OCI-LY7 (cell line): ENCODE results near the gene PIM2. TPM values are rescaled to one million over a fixed set of nuclear protein-coding genes. Genes with fewer than 3 reads are reported as not detected.

ENCODE experiments used
- BruUV-seq: library from RNA; stranded (reverse); fragments of 400-500 nt; replicated peaks from 2 replicates; lab custom pipeline; 2021; lab: Mats Ljungman, UMichigan
- CTCF ChIA-PET: fragments of 300-600 bp; sonication (Branson Sonifier 250); formaldehyde crosslinking; loops from one replicate; lab custom pipeline; 2022; ENCODE audit warnings: antibody characterized with exemption; ENCODE audit not compliant: unreplicated experiment; lab: Charles Lee
- POLR2A ChIA-PET: fragments of 300-600 bp; sonication (Branson Sonifier 250); formaldehyde crosslinking; loops from one replicate; lab custom pipeline; 2022; ENCODE audit warnings: antibody characterized with exemption; lab: Charles Lee
- DNase-seq: peaks from one replicate; pipeline ENCODE4 v3.0.0-alpha.2; 2015; ENCODE audit warnings: low spot score
- H2AFZ ChIP-seq: fragments of 200-600 bp; sonication (generic), shearing (Covaris generic); 2 replicates; pipeline ENCODE4 v1.6.1; 2014; ENCODE audit warnings: mild to moderate bottlenecking, antibody characterized with exemption, low read length, moderate library complexity
- H3K27ac ChIP-seq: fragments of 200-600 bp; sonication (generic); 2 replicates; pipeline ENCODE4 v1.5.1; 2014; ENCODE audit warnings: mixed run types, low read depth, mild to moderate bottlenecking, moderate library complexity, low read length, inconsistent platforms; ENCODE audit not compliant: poor library complexity, severe bottlenecking
- H3K36me3 ChIP-seq: fragments of 200-600 bp; sonication (generic); 2 replicates; pipeline ENCODE4 v1.6.1; 2014; ENCODE audit warnings: mild to moderate bottlenecking, antibody characterized with exemption, low read length, moderate library complexity, mixed read lengths; ENCODE audit not compliant: insufficient read depth
- H3K4me1 ChIP-seq: fragments of 200-600 bp; sonication (generic); 2 replicates; pipeline ENCODE4 v1.5.1; 2014; ENCODE audit warnings: mild to moderate bottlenecking, low read length; ENCODE audit not compliant: insufficient read depth, poor library complexity, severe bottlenecking
- H3K4me2 ChIP-seq: fragments of 200-600 bp; sonication (generic); 2 replicates; pipeline ENCODE4 v1.6.1; 2014; ENCODE audit warnings: mild to moderate bottlenecking, low read length
- H3K4me3 ChIP-seq: fragments of 200-600 bp; sonication (generic); 2 replicates; pipeline ENCODE4 v1.5.1; 2014; ENCODE audit warnings: mild to moderate bottlenecking, low read depth, low read length; ENCODE audit not compliant: poor library complexity, severe bottlenecking
- H3K79me2 ChIP-seq: fragments of 200-600 bp; sonication (generic); 2 replicates; pipeline ENCODE4 v1.6.1; 2016; ENCODE audit warnings: low read depth, mild to moderate bottlenecking, low read length, moderate library complexity, mixed read lengths; ENCODE audit not compliant: insufficient read depth
- H3K9me2 ChIP-seq: fragments of 200-600 bp; sonication (generic); 2 replicates; pipeline ENCODE4 v1.6.1; 2016; ENCODE audit warnings: mild to moderate bottlenecking, low read length, mixed read lengths; ENCODE audit not compliant: insufficient read depth
- H3K9me3 ChIP-seq: fragments of 200-600 bp; sonication (generic); 2 replicates; pipeline ENCODE4 v1.6.1; 2014; ENCODE audit warnings: mild to moderate bottlenecking, mixed run types, low read length, mixed read lengths
- H4K20me1 ChIP-seq: fragments of 200-600 bp; sonication (generic); 2 replicates; pipeline ENCODE4 v1.6.1; 2014; ENCODE audit warnings: mild to moderate bottlenecking, antibody characterized with exemption, low read length, moderate library complexity, mixed read lengths; ENCODE audit not compliant: insufficient read depth
- CTCF ChIP-seq: fragments of 200-600 bp; sonication (generic); conservative IDR thresholded peaks from 2 replicates; pipeline ENCODE4 v1.5.1; 2014; ENCODE audit warnings: mild to moderate bottlenecking, antibody characterized with exemption, low read length, moderate library complexity, mixed read lengths
- EZH2phosphoT487 ChIP-seq: fragments of 200-600 bp; sonication (generic); IDR thresholded peaks from 2 replicates; pipeline ENCODE4 v1.6.1; 2018; ENCODE audit warnings: low read depth, borderline replicate concordance, mild to moderate bottlenecking, mixed run types, antibody characterized with exemption, low read length, moderate library complexity, mixed read lengths
- intact Hi-C: fragments of 100-400 bp; cut with micrococcal nuclease; formaldehyde crosslinking; loops from one replicate; pipeline ENCODE4 v1.10.0; 2022; ENCODE audit not compliant: unreplicated experiment
- total RNA-seq, 2 experiments: library from RNA; depleted of rRNA in 1 of 2; stranded (reverse); fragments of >200 nt in 1 of 2; shearing (Covaris generic) in 1 of 2; gene quantifications; 2 replicates each; pipeline ENCODE4 v1.2.3, GENCODE V29; 2014 to 2022

Gene PIM2
- total RNA-seq, 2 experiments from 2014 or later: 60.3 to 148 TPM

- H3K4me3 ChIP-seq: no peak overlapping the region
- ChIA-PET CTCF (no interaction called here), POLR2A (no interaction called here)
- H3K27ac ChIP-seq: no peak overlapping the region
- peaks cover 14% of the 10 kb centered on the region for H3K36me3 ChIP-seq
- intact Hi-C loops: no loop called here
- no TSS peak for BruUV-seq
- no peaks in the 10 kb centered on the region for H3K79me2 ChIP-seq
- H3K9me2 ChIP-seq: no peaks in the 10 kb centered on the region
- peaks cover 20% of the 10 kb centered on the region for H3K4me1 ChIP-seq
- H3K4me2 ChIP-seq: no peak overlapping the region
- no peak for TF ChIP-seq EZH2phosphoT487
- no peak for TF ChIP-seq CTCF
- no peaks in the 10 kb centered on the region for H4K20me1 ChIP-seq
- no peak for DNase-seq
- no peaks in the 10 kb centered on the region for H3K9me3 ChIP-seq
- no peak overlapping the region for H2AFZ ChIP-seq
Measured at GRCh38 chrX:48966796-48967579, 48.2 kb upstream of the PIM2 start.

GRCh38 chrX:48965959-48966358 is 47.1 kb upstream of the PIM2 start:
- Histone ChIP-seq H3K4me2 (no peak overlapping the region), H3K4me1 (peaks cover 30% of the 10 kb centered on the region), H4K20me1 (no peaks in the 10 kb centered on the region), H3K9me2 (no peaks in the 10 kb centered on the region), H2AFZ (no peak overlapping the region), H3K27ac (no peak overlapping the region), H3K36me3 (peaks cover 14% of the 10 kb centered on the region), H3K79me2 (no peaks in the 10 kb centered on the region), H3K4me3 (no peak overlapping the region), H3K9me3 (no peaks in the 10 kb centered on the region)
- ChIA-PET CTCF (no interaction called here), POLR2A (interaction anchor here (0.7 kb wide), 1 partner anchor 200 kb away, joined by 3 read pairs; no protein-coding TSS in a partner anchor)
- intact Hi-C loops: no loop called here
- TF ChIP-seq CTCF: no peak
- TF ChIP-seq EZH2phosphoT487: no peak
- no TSS peak for BruUV-seq
- DNase-seq: no peak
